T-helper 17 cell (primary cell): ENCODE data around the gene BMP2K. TPM values are rescaled to one million over a fixed set of nuclear protein-coding genes. Genes with fewer than 3 reads are reported as not detected.

ENCODE experiments used
- ATAC-seq: fragments of 150-1000 bp; cut with Tn5 transposase; 2 replicates; pipeline ENCODE4 v1.10.0; 2021; ENCODE audit warnings: mild to moderate bottlenecking, moderate library complexity
- DNase-seq, 3 donors: peaks; one replicate each; pipeline versions ENCODE4 v3.0.0 to v3.0.0-alpha.2; 2020 to 2021
- H3K9me3 ChIP-seq: one replicate; pipeline ENCODE4 v1.7.0; 2013; ENCODE audit warnings: low read length, mild to moderate bottlenecking; ENCODE audit not compliant: control insufficient read depth, poor library complexity, severe bottlenecking
- H3K27ac Mint-ChIP-seq: one replicate; pipeline ENCODE4 v1.8.0; 2022; ENCODE audit warnings: mild to moderate bottlenecking, moderate library complexity, mixed read lengths
- H3K27me3 Mint-ChIP-seq: one replicate; pipeline ENCODE4 v1.8.0; 2022; ENCODE audit warnings: mixed read lengths
- H3K36me3 Mint-ChIP-seq: one replicate; pipeline ENCODE4 v1.8.0; 2022; ENCODE audit warnings: low read depth, mixed read lengths
- H3K4me1 Mint-ChIP-seq: one replicate; pipeline ENCODE4 v1.8.0; 2022; ENCODE audit warnings: mild to moderate bottlenecking, mixed read lengths
- H3K4me3 Mint-ChIP-seq: one replicate; pipeline ENCODE4 v1.8.0; 2022; ENCODE audit warnings: mild to moderate bottlenecking, moderate library complexity, mixed read lengths
- total RNA-seq, 4 donors: library from RNA in 2 of 4; stranded (reverse) in 2 of 4; gene quantifications; one replicate each; pipeline ENCODE4 v1.2.3 and lab custom pipeline; 2022 to 2026

BMP2K gene
- total RNA-seq, 2 donors from 2014 or later: 6.9 to 11.2 TPM

- no peaks in the 10 kb centered on the region for H3K27me3 Mint-ChIP-seq
- H3K9me3 ChIP-seq: no peaks in the 10 kb centered on the region
- H3K4me3 Mint-ChIP-seq: no peak overlapping the region
- H3K4me1 Mint-ChIP-seq: peaks cover 4% of the 10 kb centered on the region
- H3K27ac Mint-ChIP-seq: no peak overlapping the region
- no peaks in the 10 kb centered on the region for H3K36me3 Mint-ChIP-seq
- ATAC-seq (no peak), DNase-seq (no peak)
These were observed 7.5 kb upstream of the BMP2K start for GRCh38 chr4:78768452-78769180.

- no peak for ATAC-seq
- H3K4me3 Mint-ChIP-seq: no peak overlapping the region
- no peaks in the 10 kb centered on the region for H3K36me3 Mint-ChIP-seq
- peaks cover 6% of the 10 kb centered on the region for H3K4me1 Mint-ChIP-seq
- H3K27ac Mint-ChIP-seq: no peak overlapping the region
- no peak for DNase-seq
- H3K9me3 ChIP-seq: no peaks in the 10 kb centered on the region
- no peaks in the 10 kb centered on the region for H3K27me3 Mint-ChIP-seq
These were observed 6.0 kb upstream of the BMP2K start for GRCh38 chr4:78770091-78770642.

- Mint-ChIP-seq H3K4me1 (peaks cover 13% of the 10 kb centered on the region), H3K27me3 (no peaks in the 10 kb centered on the region), H3K36me3 (no peaks in the 10 kb centered on the region), H3K4me3 (no peak overlapping the region), H3K27ac (no peak overlapping the region)
- ATAC-seq (no peak), DNase-seq (no peak)
- no peaks in the 10 kb centered on the region for H3K9me3 ChIP-seq
These were observed 3.5 kb upstream of the BMP2K start for GRCh38 chr4:78772526-78773091.

- peak overlapping the region; percentile 79 for H3K27ac Mint-ChIP-seq
- no peak for DNase-seq
- no peaks in the 10 kb centered on the region for H3K27me3 Mint-ChIP-seq
- peaks cover 12% of the 10 kb centered on the region for H3K4me1 Mint-ChIP-seq
- no peak for ATAC-seq
- no peaks in the 10 kb centered on the region for H3K9me3 ChIP-seq
- no peaks in the 10 kb centered on the region for H3K36me3 Mint-ChIP-seq
- no peak overlapping the region for H3K4me3 Mint-ChIP-seq
These were observed 1.7 kb upstream of the BMP2K start for GRCh38 chr4:78774417-78774816.

GRCh38 chr4:78775303-78776078 is 659 bp upstream of the BMP2K start:
- Mint-ChIP-seq H3K36me3 (no peaks in the 10 kb centered on the region), H3K27ac (peak overlapping the region; percentile 79), H3K4me3 (peak overlapping the region; percentile 89), H3K4me1 (peaks cover 12% of the 10 kb centered on the region), H3K27me3 (no peaks in the 10 kb centered on the region)
- peak; percentile 76 to 77 (median 77) for DNase-seq
- no peaks in the 10 kb centered on the region for H3K9me3 ChIP-seq
- peak; percentile 77 for ATAC-seq

DNA sequence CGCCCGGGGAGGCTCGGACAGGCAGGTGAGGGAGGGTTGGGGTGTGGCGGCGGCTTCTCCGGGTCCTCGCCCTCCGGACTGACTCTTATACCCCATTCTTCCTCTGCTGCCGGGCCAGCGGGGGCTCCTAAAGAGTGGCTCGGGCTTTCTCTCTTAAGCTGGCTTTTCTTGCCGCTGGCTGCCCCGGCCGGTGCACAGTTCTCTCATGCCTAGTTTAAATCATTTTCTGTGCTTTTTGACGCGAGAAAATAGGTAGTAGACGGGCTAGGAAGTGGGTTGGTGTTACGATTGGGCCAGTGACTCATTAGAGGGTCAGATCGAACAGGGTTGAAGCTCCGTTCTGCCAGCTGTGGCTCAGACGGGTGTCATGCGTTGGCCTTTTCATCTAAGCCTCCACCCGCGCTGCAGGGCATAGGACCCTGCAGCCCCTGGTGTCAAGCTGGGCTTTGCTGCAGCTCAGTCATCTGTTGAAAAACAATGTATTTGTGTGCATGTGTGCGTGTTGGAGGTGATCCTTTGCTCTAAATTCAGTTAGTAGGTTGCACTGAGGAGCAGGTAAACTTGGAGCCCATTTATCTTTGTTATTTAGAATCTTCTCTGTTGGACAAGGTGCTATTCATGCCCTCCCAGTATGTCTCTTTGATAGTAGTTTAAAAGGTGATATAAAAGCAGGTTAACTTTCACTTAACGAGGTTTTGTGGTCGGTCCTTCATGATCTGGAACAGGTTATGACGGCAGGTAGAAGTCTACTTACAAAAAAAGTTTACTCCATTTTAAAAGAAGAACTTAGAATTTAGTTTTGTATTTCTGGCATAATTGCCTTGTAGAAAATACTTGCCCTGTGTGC is 802 bp downstream of the BMP2K start:
- peak overlapping the region; percentile 93 for H3K27ac Mint-ChIP-seq
- peaks cover 12% of the 10 kb centered on the region for H3K4me1 Mint-ChIP-seq
- H3K4me3 Mint-ChIP-seq: peak overlapping the region; percentile 96
- ATAC-seq (peak; percentile 16), DNase-seq (peak; percentile 4 to 27 (median 19))
- no peaks in the 10 kb centered on the region for H3K9me3 ChIP-seq
- no peaks in the 10 kb centered on the region for H3K27me3 Mint-ChIP-seq
- H3K36me3 Mint-ChIP-seq: no peaks in the 10 kb centered on the region

- Mint-ChIP-seq H3K36me3 (no peaks in the 10 kb centered on the region), H3K27me3 (no peaks in the 10 kb centered on the region), H3K4me1 (peaks cover 12% of the 10 kb centered on the region), H3K27ac (peak overlapping the region; percentile 93), H3K4me3 (peak overlapping the region; percentile 96)
- DNase-seq (no peak), ATAC-seq (no peak)
- H3K9me3 ChIP-seq: no peaks in the 10 kb centered on the region
These were observed 1.4 kb downstream of the BMP2K start for GRCh38 chr4:78777576-78777940.

- ATAC-seq (no peak), DNase-seq (no peak)
- no peak overlapping the region for H3K27ac Mint-ChIP-seq
- no peak overlapping the region for H3K4me3 Mint-ChIP-seq
- H3K27me3 Mint-ChIP-seq: no peaks in the 10 kb centered on the region
- peaks cover 12% of the 10 kb centered on the region for H3K4me1 Mint-ChIP-seq
- no peaks in the 10 kb centered on the region for H3K9me3 ChIP-seq
- H3K36me3 Mint-ChIP-seq: no peaks in the 10 kb centered on the region
These were observed 2.4 kb downstream of the BMP2K start for GRCh38 chr4:78778530-78778929.

DNA sequence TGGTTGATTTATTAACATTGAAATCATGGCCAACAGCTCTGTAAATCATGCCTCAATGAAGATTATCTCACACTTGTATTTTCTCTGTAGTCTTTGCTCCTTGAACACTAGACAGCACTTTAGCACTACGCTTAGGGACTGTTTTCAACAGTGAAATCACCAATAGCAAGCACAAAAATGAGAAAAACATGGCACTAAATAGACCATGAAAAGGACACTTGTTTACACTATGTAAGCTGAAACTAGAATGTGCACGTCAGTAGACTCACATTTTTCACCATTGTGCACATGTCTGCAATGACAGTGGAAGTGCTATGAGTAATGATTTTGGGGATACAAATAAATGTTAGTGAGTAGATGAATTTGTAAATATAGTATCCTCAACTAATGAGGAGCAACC is 3.1 kb downstream of the BMP2K start:
- H3K9me3 ChIP-seq: no peaks in the 10 kb centered on the region
- H3K4me3 Mint-ChIP-seq: no peak overlapping the region
- no peak for ATAC-seq
- no peaks in the 10 kb centered on the region for H3K36me3 Mint-ChIP-seq
- no peak overlapping the region for H3K27ac Mint-ChIP-seq
- no peak for DNase-seq
- H3K27me3 Mint-ChIP-seq: no peaks in the 10 kb centered on the region
- H3K4me1 Mint-ChIP-seq: peaks cover 12% of the 10 kb centered on the region

GRCh38 chr4:78780093-78780492 is 3.9 kb downstream of the BMP2K start:
- H3K4me1 Mint-ChIP-seq: peaks cover 10% of the 10 kb centered on the region
- H3K27me3 Mint-ChIP-seq: no peaks in the 10 kb centered on the region
- ATAC-seq: no peak
- H3K9me3 ChIP-seq: no peaks in the 10 kb centered on the region
- no peaks in the 10 kb centered on the region for H3K36me3 Mint-ChIP-seq
- no peak overlapping the region for H3K4me3 Mint-ChIP-seq
- DNase-seq: no peak
- H3K27ac Mint-ChIP-seq: no peak overlapping the region

DNA sequence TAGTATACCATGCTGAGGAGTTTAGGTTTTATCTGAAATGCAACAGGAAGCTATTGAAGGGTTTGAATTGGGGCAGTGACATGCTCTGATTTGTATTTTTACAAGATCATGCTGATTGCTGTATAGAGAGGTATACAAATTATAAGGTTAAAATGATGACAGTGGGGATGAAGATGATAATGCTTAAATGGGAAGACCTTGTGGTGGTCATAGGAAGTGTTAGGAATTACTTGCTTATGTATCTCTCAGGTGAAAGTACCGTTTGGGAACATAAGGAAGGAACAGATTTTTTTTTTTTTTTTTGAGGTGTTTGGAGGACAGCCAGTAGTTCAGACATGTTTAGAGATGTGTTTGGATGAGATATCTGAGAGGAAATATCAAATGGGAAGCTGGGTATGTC is 5.0 kb downstream of the BMP2K start:
- Mint-ChIP-seq H3K4me1 (peaks cover 10% of the 10 kb centered on the region), H3K27ac (no peak overlapping the region), H3K36me3 (no peaks in the 10 kb centered on the region), H3K27me3 (no peaks in the 10 kb centered on the region), H3K4me3 (no peak overlapping the region)
- no peak for ATAC-seq
- DNase-seq: no peak
- H3K9me3 ChIP-seq: no peaks in the 10 kb centered on the region

GRCh38 chr4:78781924-78782323 is 5.8 kb downstream of the BMP2K start:
- no peaks in the 10 kb centered on the region for H3K9me3 ChIP-seq
- no peak overlapping the region for H3K4me3 Mint-ChIP-seq
- H3K36me3 Mint-ChIP-seq: no peaks in the 10 kb centered on the region
- ATAC-seq: no peak
- no peak for DNase-seq
- no peak overlapping the region for H3K27ac Mint-ChIP-seq
- no peaks in the 10 kb centered on the region for H3K27me3 Mint-ChIP-seq
- H3K4me1 Mint-ChIP-seq: peaks cover 7% of the 10 kb centered on the region
